ENCODE measurements around the gene SERPINB3. TPM values are rescaled to one million over a fixed set of nuclear protein-coding genes. Genes with fewer than 3 reads are reported as not detected.

SERPINB3 gene
- total and polyA plus RNA-seq, 2 donors from 2014 or later: 0.37 TPM; not detected in 1

GRCh38 chr18:63697097-63697660 lies 35.5 kb upstream of the SERPINB3 start:
- Histone ChIP-seq H3K4me3 (ENCODE audit: low read length in 3 of 3) (no peak overlapping the region), H3K4me1 (ENCODE audit: control insufficient read depth in 2 of 3, insufficient read depth in 2 of 3, low read depth in 1 of 3, low read length in 3 of 3) (no peaks in the 10 kb centered on the region), H3K27me3 (ENCODE audit: control insufficient read depth, insufficient read depth, low read length) (no peaks in the 10 kb centered on the region), H3K27ac (ENCODE audit: low read depth in 2 of 2, low read length in 2 of 2) (no peak overlapping the region), H3K36me3 (ENCODE audit: control insufficient read depth in 2 of 3, insufficient read depth in 3 of 3, low read length in 3 of 3) (no peaks in the 10 kb centered on the region), H3K9ac (ENCODE audit: low read length in 3 of 3) (no peak overlapping the region), H3K9me3 (ENCODE audit: control insufficient read depth in 2 of 3, insufficient read depth in 1 of 3, low read length in 3 of 3) (no peaks in the 10 kb centered on the region)
- FAIRE-seq: no peak
- intact Hi-C loops (cut with DNase I): no loop called here
- TF ChIP-seq CTCF (IDR thresholded peaks at IDR 0.05; ENCODE audit: borderline replicate concordance, extremely low read depth, insufficient read depth): no peak
- no peak for DNase-seq

GRCh38 chr18:63689064-63689463 lies 27.4 kb upstream of the SERPINB3 start:
- DNase-seq: no peak
- FAIRE-seq: no peak
- Histone ChIP-seq H3K9ac (ENCODE audit: low read length in 3 of 3) (no peak overlapping the region), H3K36me3 (ENCODE audit: control insufficient read depth in 2 of 3, insufficient read depth in 3 of 3, low read length in 3 of 3) (no peaks in the 10 kb centered on the region), H3K4me1 (ENCODE audit: control insufficient read depth in 2 of 3, insufficient read depth in 2 of 3, low read depth in 1 of 3, low read length in 3 of 3) (no peaks in the 10 kb centered on the region), H3K9me3 (ENCODE audit: control insufficient read depth in 2 of 3, insufficient read depth in 1 of 3, low read length in 3 of 3) (no peaks in the 10 kb centered on the region), H3K4me3 (ENCODE audit: low read length in 3 of 3) (no peak overlapping the region), H3K27me3 (ENCODE audit: control insufficient read depth, insufficient read depth, low read length) (no peaks in the 10 kb centered on the region), H3K27ac (ENCODE audit: low read depth in 2 of 2, low read length in 2 of 2) (no peak overlapping the region)
- no peak for TF ChIP-seq CTCF (IDR thresholded peaks at IDR 0.05; ENCODE audit: borderline replicate concordance, extremely low read depth, insufficient read depth)
- intact Hi-C loops (cut with DNase I): no loop called here

GRCh38 chr18:63686871-63687270 lies 25.2 kb upstream of the SERPINB3 start:
- FAIRE-seq (no peak), DNase-seq (no peak)
- intact Hi-C loops (cut with DNase I): no loop called here
- H3K36me3 ChIP-seq (ENCODE audit: control insufficient read depth in 2 of 3, insufficient read depth in 3 of 3, low read length in 3 of 3): no peaks in the 10 kb centered on the region
- H3K4me3 ChIP-seq (ENCODE audit: low read length in 3 of 3): no peak overlapping the region
- no peak overlapping the region for H3K9ac ChIP-seq (ENCODE audit: low read length in 3 of 3)
- no peaks in the 10 kb centered on the region for H3K4me1 ChIP-seq (ENCODE audit: control insufficient read depth in 2 of 3, insufficient read depth in 2 of 3, low read depth in 1 of 3, low read length in 3 of 3)
- H3K9me3 ChIP-seq (ENCODE audit: control insufficient read depth in 2 of 3, insufficient read depth in 1 of 3, low read length in 3 of 3): no peaks in the 10 kb centered on the region
- no peaks in the 10 kb centered on the region for H3K27me3 ChIP-seq (ENCODE audit: control insufficient read depth, insufficient read depth, low read length)
- no peak overlapping the region for H3K27ac ChIP-seq (ENCODE audit: low read depth in 2 of 2, low read length in 2 of 2)
- TF ChIP-seq CTCF (IDR thresholded peaks at IDR 0.05; ENCODE audit: borderline replicate concordance, extremely low read depth, insufficient read depth): no peak

GRCh38 chr18:63684718-63685117 lies 23.0 kb upstream of the SERPINB3 start:
- DNase-seq: no peak

More at GRCh38 chr18:63684718-63685117, 23.0 kb upstream of the SERPINB3 start:
- FAIRE-seq: no peak
- no peak for TF ChIP-seq CTCF (IDR thresholded peaks at IDR 0.05; ENCODE audit: borderline replicate concordance, extremely low read depth, insufficient read depth)
- no peaks in the 10 kb centered on the region for H3K27me3 ChIP-seq (ENCODE audit: control insufficient read depth, insufficient read depth, low read length)
- intact Hi-C loops (cut with DNase I): no loop called here
- H3K36me3 ChIP-seq (ENCODE audit: control insufficient read depth in 2 of 3, insufficient read depth in 3 of 3, low read length in 3 of 3): no peaks in the 10 kb centered on the region
- no peak overlapping the region for H3K4me3 ChIP-seq (ENCODE audit: low read length in 3 of 3)
- no peak overlapping the region for H3K9ac ChIP-seq (ENCODE audit: low read length in 3 of 3)
- H3K4me1 ChIP-seq (ENCODE audit: control insufficient read depth in 2 of 3, insufficient read depth in 2 of 3, low read depth in 1 of 3, low read length in 3 of 3): peaks cover 0 to 7% (median 4%) of the 10 kb centered on the region in 3 donors
- H3K27ac ChIP-seq (ENCODE audit: low read depth in 2 of 2, low read length in 2 of 2): no peak overlapping the region
- no peaks in the 10 kb centered on the region for H3K9me3 ChIP-seq (ENCODE audit: control insufficient read depth in 2 of 3, insufficient read depth in 1 of 3, low read length in 3 of 3)
